ENCODE data around the gene ADAMTS2. TPM values are rescaled to one million over a fixed set of nuclear protein-coding genes. Genes with fewer than 3 reads are reported as not detected.

ADAMTS2 gene
- total and polyA plus RNA-seq, 2 of the 8 experiments (the other 6 are each of a cell fraction or from before 2014, with no cell fraction given): 6.6 to 7.3 TPM

GRCh38 chr5:179209359-179210150 lies 135.7 kb downstream of the ADAMTS2 start:
- 89% methylated on average over 16 of the region's 20 CpGs; no CpG with 5 or more reads in 1 of the 2 experiments for WGBS, 2 experiments (ENCODE audit: extremely low coverage in 1 of 2, insufficient coverage in 1 of 2, insufficient read length in 1 of 2, insufficient replicate concordance in 2 of 2, low coverage in 1 of 2, low lambda C conversion rate in 2 of 2, missing lambda C conversion rate in 1 of 2)
- Histone ChIP-seq H4K8ac (ENCODE audit: extremely low read depth, insufficient read depth, low read length) (no peak overlapping the region), H3K4me3 (ENCODE audit: extremely low read depth in 1 of 4, insufficient read depth in 2 of 4, low read depth in 3 of 4, low read length in 4 of 4) (no peak overlapping the region), H3K23me2 (ENCODE audit: low read depth, low read length) (no peaks in the 10 kb centered on the region), H3K14ac (ENCODE audit: insufficient read length) (no peak overlapping the region), H2BK12ac (ENCODE audit: low read depth, low read length) (no peak overlapping the region), H3K27me3 (replicated peaks in 1 of 4; ENCODE audit: control insufficient read depth in 3 of 4, extremely low read depth in 1 of 4, insufficient read depth in 3 of 4, low read length in 3 of 4) (no peaks in the 10 kb centered on the region), H2AFZ (ENCODE audit: low read length) (no peak overlapping the region), H3K79me2 (ENCODE audit: control insufficient read depth in 1 of 2, insufficient read depth in 2 of 2, low read length in 2 of 2) (no peaks in the 10 kb centered on the region), H2AK5ac (ENCODE audit: low read depth, low read length) (0 out of 2 replicates have a peak overlapping the region, but pooled peaks have one; percentile 9), H3K27ac (ENCODE audit: low read depth, low read length) (no peak overlapping the region), H3K56ac (replicated peaks; ENCODE audit: insufficient read length, low read depth, low read length) (no peak overlapping the region), H3K23ac (ENCODE audit: insufficient read length) (no peak overlapping the region), H3K9ac (replicated peaks in 1 of 4; ENCODE audit: extremely low read depth in 1 of 4, low read depth in 3 of 4, low read length in 3 of 4) (no peak overlapping the region), H4K20me1 (replicated peaks in 1 of 2; ENCODE audit: control insufficient read depth in 1 of 2, insufficient read depth in 2 of 2, low read length in 2 of 2) (peaks cover 0 to 3% of the 10 kb centered on the region in 2 experiments), H3K36me3 (ENCODE audit: control insufficient read depth in 2 of 4, insufficient read depth in 4 of 4, low read length in 3 of 4) (no peaks in the 10 kb centered on the region), H3K4me2 (ENCODE audit: insufficient read depth in 1 of 2, low read depth in 2 of 2, low read length in 2 of 2) (no peak overlapping the region), H2BK15ac (ENCODE audit: low read length) (no peak overlapping the region), H3K79me1 (ENCODE audit: low read depth, low read length) (no peaks in the 10 kb centered on the region), H3K4me1 (replicated peaks in 1 of 4; ENCODE audit: control insufficient read depth in 3 of 4, insufficient read depth in 4 of 4, low read length in 3 of 4) (peaks cover 0 to 2% (median 0%) of the 10 kb centered on the region in 4 experiments; a peak in 1 of 7 replicates), H4K5ac (ENCODE audit: insufficient read length, low read depth, low read length) (no peak overlapping the region), H3K9me3 (ENCODE audit: insufficient read depth in 2 of 2, low read depth in 1 of 2, low read length in 1 of 2) (no peaks in the 10 kb centered on the region), H2BK5ac (ENCODE audit: low read depth, low read length) (no peak overlapping the region), H2BK120ac (replicated peaks; ENCODE audit: low read depth, low read length) (no peak overlapping the region), H3K4ac (replicated peaks; ENCODE audit: insufficient read length, low read depth, low read length) (no peak overlapping the region), H2BK20ac (ENCODE audit: low read length) (0 out of 2 replicates have a peak overlapping the region, but pooled peaks have one; percentile 43), H4K91ac (replicated peaks; ENCODE audit: insufficient read length, low read length) (no peak overlapping the region), H3K18ac (ENCODE audit: extremely low read depth, low read length) (no peak overlapping the region; the same call in 1 of the 2 replicates)
- CTCF ChIA-PET (ENCODE audit: partially characterized antibody): interaction anchor here (0.5 to 1.1 kb wide), 2 partner anchors 14 to 20 kb away, joined by 3 read pairs; no protein-coding TSS in a partner anchor
- POLR2A ChIA-PET (ENCODE audit: partially characterized antibody): interaction anchor here (1.1 kb wide), 1 partner anchor 22 kb away, joined by 3 read pairs; no protein-coding TSS in a partner anchor
- FAIRE-seq (no peak), DNase-seq (ENCODE audit: low read depth in 1 of 2, low spot score in 2 of 2) (no peak)
- TF ChIP-seq SIX5 (IDR thresholded peaks at IDR 0.05; ENCODE audit: low read depth, low read length): no peak
- TF ChIP-seq SP4 (IDR thresholded peaks at IDR 0.05; ENCODE audit: low read length): no peak
- TF ChIP-seq POLR2AphosphoS5 (IDR thresholded peaks at IDR 0.05; ENCODE audit: low read depth, low read length): no peak
- no peak for TF ChIP-seq KDM4A (IDR thresholded peaks at IDR 0.05; ENCODE audit: low read depth, low read length, severe bottlenecking)
